T47D (cell line): ENCODE data around the gene ISM2.

Experiments used
- DNase-seq, 2 experiments: peaks; one replicate each; pipeline versions ENCODE4 v3.0.0 to v3.0.0-alpha.2; 2011 to 2012; ENCODE audit warnings: low read depth in 1 of 2, low spot score in 1 of 2
- JUND ChIP-seq: IDR thresholded peaks from 2 replicates; pipeline ENCODE4 v1.6.1; 2012; ENCODE audit warnings: low read depth
- in situ Hi-C: cut with HindIII; loops from 2 replicates; pipeline ENCODE4 v1.10.0; 2016; ENCODE audit warnings: low sequenced_read_pairs, low pct_unique_long_range_greater_than_20kb

The ISM2 gene

GRCh38 chr14:77526266-77526665 lies 27.6 kb upstream of the ISM2 start:
- no peak for TF ChIP-seq JUND
- in situ Hi-C loops: no loop called here
- DNase-seq: no peak

DNA sequence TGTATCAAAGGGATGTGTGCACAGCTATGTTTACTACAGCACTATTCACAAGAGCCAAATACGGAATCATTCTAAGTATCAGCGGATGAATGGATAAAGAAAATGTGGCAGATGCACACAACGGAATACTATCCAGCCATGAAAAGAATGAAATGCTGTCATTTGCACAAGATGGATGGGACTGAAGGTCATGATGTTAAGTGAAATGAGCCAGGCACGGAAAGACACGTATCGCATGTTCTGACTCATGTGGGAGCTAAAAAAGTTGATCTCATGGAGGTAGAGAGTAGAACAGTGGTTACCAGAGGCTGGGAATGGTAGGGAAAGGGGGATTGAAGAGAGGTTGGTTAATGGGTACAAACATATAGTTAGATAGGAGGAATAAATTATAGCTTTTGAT lies 25.9 kb upstream of the ISM2 start:
- in situ Hi-C loops: no loop called here
- no peak for DNase-seq
- no peak for TF ChIP-seq JUND

- TF ChIP-seq JUND: no peak
- in situ Hi-C loops: no loop called here
Measured at GRCh38 chr14:77523109-77523508, 24.5 kb upstream of the ISM2 start.

GRCh38 chr14:77520555-77520954 lies 21.9 kb upstream of the ISM2 start:
- DNase-seq: no peak
- no peak for TF ChIP-seq JUND
- in situ Hi-C loops: no loop called here

More at GRCh38 chr14:77523109-77523508, 24.5 kb upstream of the ISM2 start:
- DNase-seq: no peak

- in situ Hi-C loops: no loop called here
- no peak for TF ChIP-seq JUND
- DNase-seq: no peak
Measured at GRCh38 chr14:77516126-77516525, 17.5 kb upstream of the ISM2 start.

- in situ Hi-C loops: no loop called here
- no peak for TF ChIP-seq JUND
- DNase-seq: no peak
Measured at GRCh38 chr14:77511486-77512162, 13.0 kb upstream of the ISM2 start.

GRCh38 chr14:77509366-77509765 lies 10.8 kb upstream of the ISM2 start:
- no peak for DNase-seq
- TF ChIP-seq JUND: no peak
- in situ Hi-C loops: no loop called here

DNA sequence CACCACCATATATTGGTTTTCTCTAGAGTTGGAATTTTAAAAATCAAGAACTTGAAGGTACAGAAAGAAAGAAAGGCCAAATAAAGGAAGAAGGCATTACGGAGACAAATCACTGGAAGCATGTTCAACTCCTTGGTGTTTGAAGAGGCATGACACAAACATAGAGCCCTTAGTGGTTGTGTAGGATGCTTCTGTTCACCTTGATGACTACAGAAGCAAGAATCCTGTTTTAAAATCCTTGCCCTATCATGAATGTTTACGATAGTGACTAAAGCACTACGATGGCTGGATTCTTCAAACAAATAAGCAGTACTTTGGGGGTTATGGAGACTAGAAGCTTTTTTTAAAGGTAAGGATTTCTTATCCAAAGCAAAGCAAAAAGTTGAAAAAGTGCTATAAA lies 10.3 kb upstream of the ISM2 start:
- no peak for DNase-seq
- in situ Hi-C loops: no loop called here

DNA sequence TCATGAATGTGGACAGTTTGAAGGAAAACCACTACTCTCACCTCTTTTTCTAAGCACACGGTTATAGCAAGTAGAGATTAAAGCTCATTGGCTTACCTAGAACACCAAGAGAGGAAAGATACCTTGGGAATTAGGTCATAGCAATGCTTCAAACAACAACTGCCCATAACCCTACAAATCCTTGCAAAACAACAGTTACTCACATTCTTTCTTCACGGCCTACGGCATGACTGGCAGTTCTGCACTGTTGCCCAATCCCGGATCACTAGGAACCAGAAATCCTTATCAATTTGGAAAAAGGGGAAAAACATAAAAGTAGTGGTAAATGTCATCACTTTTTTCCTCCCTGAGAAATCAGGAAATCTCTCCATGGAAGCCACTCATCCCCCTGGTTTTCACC lies 9.6 kb upstream of the ISM2 start:
- DNase-seq: no peak
- no peak for TF ChIP-seq JUND
- in situ Hi-C loops: no loop called here

More for the DNA sequence above, 10.3 kb upstream of the ISM2 start:
- TF ChIP-seq JUND: no peak

- TF ChIP-seq JUND: no peak
- DNase-seq: no peak
- in situ Hi-C loops: no loop called here
Measured at GRCh38 chr14:77507762-77508161, 9.1 kb upstream of the ISM2 start.

DNA sequence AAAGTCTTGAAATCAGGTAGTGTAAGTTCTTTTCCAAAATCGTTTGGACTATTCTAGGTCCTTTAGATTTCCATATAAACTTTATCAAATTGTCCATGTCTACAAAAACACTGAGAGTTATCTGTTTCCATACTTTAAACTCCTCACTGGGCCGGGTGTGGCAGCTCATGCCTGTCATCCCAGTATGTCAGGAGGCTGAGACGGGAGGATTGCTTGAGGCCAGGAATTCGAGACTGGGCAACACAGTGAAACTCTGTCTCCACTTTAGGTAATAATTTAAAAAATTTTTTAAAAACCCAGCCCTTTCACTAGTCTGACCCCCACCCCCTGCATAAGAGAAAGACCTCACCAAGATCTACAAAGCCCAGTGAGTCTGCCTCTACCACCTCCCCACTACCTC lies 6.4 kb upstream of the ISM2 start:
- TF ChIP-seq JUND: no peak
- in situ Hi-C loops: no loop called here
- DNase-seq: no peak

- in situ Hi-C loops: no loop called here
- no peak for DNase-seq
- TF ChIP-seq JUND: no peak
Measured at GRCh38 chr14:77503138-77503537, 4.5 kb upstream of the ISM2 start.

DNA sequence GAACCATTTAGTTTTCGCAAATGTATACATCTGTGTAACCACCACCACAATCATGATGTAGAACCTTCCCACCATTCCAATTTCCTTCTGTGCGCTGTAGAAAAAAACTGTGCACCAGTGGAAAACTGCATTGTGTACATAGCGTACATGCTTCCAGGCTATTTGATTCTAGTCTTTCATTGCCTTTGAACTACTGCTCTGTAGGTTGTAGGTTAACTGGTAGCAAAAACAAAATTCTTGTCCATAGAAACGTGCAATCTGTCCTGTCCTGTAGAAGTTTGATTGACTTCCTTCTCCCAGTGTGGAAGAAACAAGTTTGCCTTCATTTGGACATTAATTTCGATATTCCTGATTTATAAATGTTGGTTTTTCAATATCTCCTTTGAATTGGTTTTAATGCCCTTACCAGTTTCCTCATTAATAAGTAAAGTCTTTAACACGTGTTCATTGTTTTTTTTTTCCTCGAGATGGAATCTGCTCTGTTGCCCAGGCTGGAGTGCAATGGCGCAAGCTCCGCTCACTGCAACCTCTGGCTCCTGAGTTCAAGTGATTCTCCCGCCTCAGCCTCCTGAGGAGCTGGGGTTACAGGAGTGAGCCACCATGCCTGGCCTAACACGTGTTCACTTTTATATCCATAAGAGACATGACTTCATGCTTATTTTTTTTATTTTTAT lies 3.6 kb upstream of the ISM2 start:
- DNase-seq: no peak
- no peak for TF ChIP-seq JUND
- in situ Hi-C loops: no loop called here
